ENCODE data around the gene MBTD1. TPM values are rescaled to one million over a fixed set of nuclear protein-coding genes. Genes with fewer than 3 reads are reported as not detected.
A peak's percentile ranks its signal among the peaks of the same experiment; 100 is the strongest.

MBTD1 gene
- total and polyA plus RNA-seq, 10 donors: 9.6 to 45.7 (median 23.6) TPM

DNA sequence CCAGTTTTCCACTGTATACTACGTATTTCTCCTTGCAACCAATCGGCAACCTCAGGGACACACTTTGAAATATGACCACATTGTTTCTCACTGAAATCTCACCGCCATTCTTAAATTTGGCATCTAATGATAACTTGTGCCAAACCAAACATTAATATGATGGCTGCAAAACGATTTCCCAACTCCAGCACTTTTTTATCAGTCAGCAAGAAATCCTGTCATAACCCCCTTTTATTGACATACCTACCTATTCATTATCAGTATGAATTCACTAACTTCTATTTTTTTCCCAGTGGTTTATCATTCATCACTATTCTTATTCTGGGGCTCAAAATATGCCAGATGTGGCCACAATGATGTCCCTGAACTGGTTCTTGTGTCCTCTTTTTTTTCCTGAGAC, 15.8 kb downstream of the MBTD1 start:
- 87 to 94% (median 90%) methylated on average over 4 of the region's 4 CpGs for WGBS, 5 donors
- H3K9me3 ChIP-seq: no peaks in the 10 kb centered on the region

DNA sequence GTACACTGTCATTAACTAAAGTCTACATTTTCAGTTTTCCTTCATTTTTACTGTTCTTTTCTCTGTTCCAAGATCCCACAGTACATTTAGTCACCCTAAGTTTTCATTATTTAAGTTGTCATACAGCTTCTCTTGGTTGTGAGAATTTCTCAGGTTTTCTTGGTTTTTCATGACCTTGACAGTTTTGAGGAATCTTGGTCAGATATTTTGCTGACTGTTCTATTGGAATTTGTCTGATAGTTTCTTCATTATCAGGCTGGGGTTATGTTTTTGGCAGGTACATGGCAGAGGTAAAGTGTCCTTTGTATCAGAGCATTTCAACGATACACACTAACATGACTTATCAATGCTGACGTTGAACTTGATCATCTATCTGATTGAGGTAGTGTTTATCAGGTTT, 19.6 kb downstream of the MBTD1 start:
- DNase-seq: no peak
- H3K27ac ChIP-seq: no peak overlapping the region
- no peaks in the 10 kb centered on the region for H3K27me3 ChIP-seq (replicated peaks in 1 of 7)
- intact Hi-C loops (cut with DNase I; ENCODE audit: low total_unique reads): no loop called here
- peaks cover 5 to 42% (median 12%) of the 10 kb centered on the region in 6 donors for H3K4me1 ChIP-seq
- H3K9me3 ChIP-seq: no peaks in the 10 kb centered on the region
- TF ChIP-seq, protein P1, sequence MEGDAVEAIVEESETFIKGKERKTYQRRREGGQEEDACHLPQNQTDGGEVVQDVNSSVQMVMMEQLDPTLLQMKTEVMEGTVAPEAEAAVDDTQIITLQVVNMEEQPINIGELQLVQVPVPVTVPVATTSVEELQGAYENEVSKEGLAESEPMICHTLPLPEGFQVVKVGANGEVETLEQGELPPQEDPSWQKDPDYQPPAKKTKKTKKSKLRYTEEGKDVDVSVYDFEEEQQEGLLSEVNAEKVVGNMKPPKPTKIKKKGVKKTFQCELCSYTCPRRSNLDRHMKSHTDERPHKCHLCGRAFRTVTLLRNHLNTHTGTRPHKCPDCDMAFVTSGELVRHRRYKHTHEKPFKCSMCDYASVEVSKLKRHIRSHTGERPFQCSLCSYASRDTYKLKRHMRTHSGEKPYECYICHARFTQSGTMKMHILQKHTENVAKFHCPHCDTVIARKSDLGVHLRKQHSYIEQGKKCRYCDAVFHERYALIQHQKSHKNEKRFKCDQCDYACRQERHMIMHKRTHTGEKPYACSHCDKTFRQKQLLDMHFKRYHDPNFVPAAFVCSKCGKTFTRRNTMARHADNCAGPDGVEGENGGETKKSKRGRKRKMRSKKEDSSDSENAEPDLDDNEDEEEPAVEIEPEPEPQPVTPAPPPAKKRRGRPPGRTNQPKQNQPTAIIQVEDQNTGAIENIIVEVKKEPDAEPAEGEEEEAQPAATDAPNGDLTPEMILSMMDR (IDR thresholded peaks at IDR 0.05 in 8 of 11, conservative IDR thresholded peaks at IDR 0.05 in 3 of 11): no peak
- TF ChIP-seq POLR2A (IDR thresholded peaks at IDR 0.05): no peak
- TF ChIP-seq POLR2AphosphoS5 (IDR thresholded peaks at IDR 0.05): no peak
- WGBS, 5 donors: 92 to 96% (median 94%) methylated on average over 2 of the region's 2 CpGs
- peaks cover 0 to 7% (median 0%) of the 10 kb centered on the region in 6 donors for H3K36me3 ChIP-seq
- no peak overlapping the region for H3K4me3 ChIP-seq

More for the DNA sequence above, 15.8 kb downstream of the MBTD1 start:
- Histone ChIP-seq H3K27ac (no peak overlapping the region), H3K36me3 (peaks cover 0 to 16% (median 0%) of the 10 kb centered on the region in 6 donors), H3K27me3 (replicated peaks in 1 of 7) (no peaks in the 10 kb centered on the region), H3K4me1 (peaks cover 0 to 25% (median 2%) of the 10 kb centered on the region in 6 donors), H3K4me3 (no peak overlapping the region)
- TF ChIP-seq POLR2AphosphoS5 (IDR thresholded peaks at IDR 0.05): no peak
- TF ChIP-seq POLR2A (IDR thresholded peaks at IDR 0.05): no peak
- TF ChIP-seq, protein P1 (IDR thresholded peaks at IDR 0.05 in 8 of 11, conservative IDR thresholded peaks at IDR 0.05 in 3 of 11): no peak
- intact Hi-C loops (cut with DNase I; ENCODE audit: low total_unique reads): no loop called here
- DNase-seq: no peak

DNA sequence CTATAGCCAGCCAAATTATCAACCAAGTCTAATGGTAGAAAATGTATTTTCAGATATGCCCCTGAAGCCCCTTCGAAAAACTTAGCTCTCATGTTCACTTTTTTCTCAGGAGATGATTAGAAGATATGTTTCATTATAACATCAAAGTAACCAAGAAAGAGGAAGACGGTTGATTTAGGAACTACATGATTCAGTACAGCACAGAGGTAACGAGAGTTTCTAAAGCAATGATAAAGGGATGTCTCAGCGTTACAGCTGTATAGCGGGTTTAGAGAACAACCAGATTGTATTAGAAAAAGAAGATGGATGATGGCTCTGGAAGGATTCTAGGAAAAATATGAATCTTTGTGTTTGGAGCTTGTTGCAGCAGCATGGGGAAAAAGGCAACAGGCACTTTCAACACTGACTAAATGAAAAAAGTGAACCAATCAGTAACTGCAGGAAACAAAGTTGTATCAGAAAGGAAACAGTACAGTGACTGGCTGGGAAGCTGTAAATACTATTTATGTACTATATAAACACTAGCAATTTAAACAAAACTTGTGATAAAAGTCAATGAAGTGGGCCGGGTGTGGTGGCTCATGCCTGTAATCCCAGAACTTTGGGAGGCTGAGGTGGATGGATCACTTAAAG, 21.5 kb downstream of the MBTD1 start:
- intact Hi-C loops (cut with DNase I; ENCODE audit: low total_unique reads): no loop called here
- H3K36me3 ChIP-seq: peaks cover 0 to 11% (median 0%) of the 10 kb centered on the region in 6 donors
- WGBS, 5 donors: 28 to 46% (median 32%) methylated on average over 6 of the region's 6 CpGs
- H3K4me1 ChIP-seq: peaks cover 5 to 42% (median 12%) of the 10 kb centered on the region in 6 donors
- peak overlapping the region in 1 of 8 donors; percentile 21 for H3K4me3 ChIP-seq
- no peak for DNase-seq
- H3K9me3 ChIP-seq: no peaks in the 10 kb centered on the region
- peak overlapping the region in 4 of 8 donors; percentile 15 to 53 (median 47) for H3K27ac ChIP-seq
- H3K27me3 ChIP-seq (replicated peaks in 1 of 7): no peaks in the 10 kb centered on the region
- TF ChIP-seq POLR2AphosphoS5 (IDR thresholded peaks at IDR 0.05) (no peak), POLR2A (IDR thresholded peaks at IDR 0.05) (no peak)
- TF ChIP-seq, protein P1 (IDR thresholded peaks at IDR 0.05 in 8 of 11, conservative IDR thresholded peaks at IDR 0.05 in 3 of 11): no peak

DNA sequence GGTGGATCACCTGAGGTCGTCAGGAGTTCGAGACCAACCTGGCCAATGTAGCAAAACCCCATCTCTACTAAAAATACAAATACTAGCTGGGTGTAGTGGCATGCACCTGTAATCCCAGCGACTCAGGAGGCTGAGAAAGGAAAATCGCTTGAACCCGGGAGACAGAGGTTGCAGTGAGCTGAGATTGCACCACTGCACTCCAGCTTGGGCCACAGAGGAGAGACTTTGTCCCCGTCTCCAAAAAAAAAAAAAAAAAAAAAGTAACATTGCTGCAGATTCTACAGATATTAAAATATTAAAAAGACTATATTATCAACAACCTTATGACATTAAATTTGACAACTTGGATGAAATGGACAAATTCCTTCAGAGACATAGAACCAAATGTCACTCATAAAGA, 25.7 kb downstream of the MBTD1 start:
- Histone ChIP-seq H3K36me3 (peaks cover 0 to 11% (median 0%) of the 10 kb centered on the region in 6 donors), H3K9me3 (no peaks in the 10 kb centered on the region), H3K27ac (no peak overlapping the region), H3K4me1 (peaks cover 5 to 61% (median 27%) of the 10 kb centered on the region in 6 donors), H3K4me3 (no peak overlapping the region), H3K27me3 (replicated peaks in 1 of 7) (no peaks in the 10 kb centered on the region)
- 81 to 97% (median 87%) methylated on average over 5 to 6 of the region's 6 CpGs for WGBS, 5 donors
- intact Hi-C loops (cut with DNase I; ENCODE audit: low total_unique reads): no loop called here
- DNase-seq: no peak
- TF ChIP-seq POLR2A (IDR thresholded peaks at IDR 0.05) (no peak), POLR2AphosphoS5 (IDR thresholded peaks at IDR 0.05) (no peak)
- TF ChIP-seq, protein P1 (IDR thresholded peaks at IDR 0.05 in 8 of 11, conservative IDR thresholded peaks at IDR 0.05 in 3 of 11): no peak

Data from spleen (tissue), 11 donors.